Activated naive CD4-positive, alpha-beta T cell treated with anti-CD3 and anti-CD28 coated beads, Interleukin-2, amount 50 U/mL, for 24 hours (primary cell): Measurements from ENCODE around the gene NKAPL.

Experiments used
- H3K27ac Mint-ChIP-seq: one replicate; pipeline ENCODE4 v1.8.0; 2021; ENCODE audit warnings: mild to moderate bottlenecking, mixed read lengths
- H3K27me3 Mint-ChIP-seq: one replicate; pipeline ENCODE4 v1.8.0; 2021; ENCODE audit warnings: mixed read lengths
- H3K36me3 Mint-ChIP-seq: one replicate; pipeline ENCODE4 v1.8.0; 2021; ENCODE audit warnings: mixed read lengths
- H3K4me1 Mint-ChIP-seq: one replicate; pipeline ENCODE4 v1.8.0; 2021; ENCODE audit warnings: mixed read lengths
- H3K4me3 Mint-ChIP-seq: one replicate; pipeline ENCODE4 v1.8.0; 2021; ENCODE audit warnings: mild to moderate bottlenecking, mixed read lengths
- H3K9me3 Mint-ChIP-seq: one replicate; pipeline ENCODE4 v1.8.0; 2021; ENCODE audit warnings: mixed read lengths

NKAPL gene

GRCh38 chr6:28232785-28233184, 26.3 kb upstream of the NKAPL start:
- peaks cover 14% of the 10 kb centered on the region for H3K27me3 Mint-ChIP-seq
- H3K4me1 Mint-ChIP-seq = no peaks in the 10 kb centered on the region
- H3K9me3 Mint-ChIP-seq = no peaks in the 10 kb centered on the region
- H3K36me3 Mint-ChIP-seq = peaks cover 2% of the 10 kb centered on the region
- no peak overlapping the region for H3K4me3 Mint-ChIP-seq
- H3K27ac Mint-ChIP-seq = no peak overlapping the region

GRCh38 chr6:28235912-28236452, 23.1 kb upstream of the NKAPL start:
- Mint-ChIP-seq H3K27me3 (peaks cover 13% of the 10 kb centered on the region), H3K27ac (no peak overlapping the region), H3K36me3 (peaks cover 2% of the 10 kb centered on the region), H3K4me1 (no peaks in the 10 kb centered on the region), H3K4me3 (no peak overlapping the region), H3K9me3 (no peaks in the 10 kb centered on the region)

GRCh38 chr6:28239636-28240035, 19.5 kb upstream of the NKAPL start:
- Mint-ChIP-seq H3K36me3 (peaks cover 9% of the 10 kb centered on the region), H3K4me1 (no peaks in the 10 kb centered on the region), H3K9me3 (no peaks in the 10 kb centered on the region), H3K27ac (no peak overlapping the region), H3K27me3 (peaks cover 10% of the 10 kb centered on the region), H3K4me3 (no peak overlapping the region)

DNA sequence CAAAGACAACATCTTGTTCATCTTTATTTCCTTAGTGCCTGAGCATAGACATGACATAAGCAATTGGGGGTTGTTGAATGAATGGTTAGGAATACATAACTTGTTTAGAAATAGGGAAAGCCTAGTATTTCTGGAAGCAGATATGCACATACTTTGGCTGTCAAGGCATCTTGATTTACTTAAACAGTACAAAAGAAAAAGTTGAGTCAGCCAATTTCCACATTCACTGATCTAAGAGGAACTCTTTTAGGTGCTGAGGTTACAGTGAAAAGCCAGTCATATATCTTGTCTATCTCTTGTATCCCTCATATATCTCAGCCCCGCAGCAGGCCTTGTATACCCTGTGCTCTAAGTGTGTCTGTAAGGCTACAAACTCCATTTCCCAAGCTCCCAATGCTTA, 18.6 kb upstream of the NKAPL start:
- H3K27ac Mint-ChIP-seq = no peak overlapping the region
- H3K9me3 Mint-ChIP-seq = no peaks in the 10 kb centered on the region
- no peak overlapping the region for H3K4me3 Mint-ChIP-seq
- peaks cover 12% of the 10 kb centered on the region for H3K36me3 Mint-ChIP-seq
- peaks cover 7% of the 10 kb centered on the region for H3K27me3 Mint-ChIP-seq
- H3K4me1 Mint-ChIP-seq = no peaks in the 10 kb centered on the region

GRCh38 chr6:28243946-28244345, 15.2 kb upstream of the NKAPL start:
- H3K4me3 Mint-ChIP-seq = no peak overlapping the region
- H3K36me3 Mint-ChIP-seq = peaks cover 30% of the 10 kb centered on the region
- H3K27ac Mint-ChIP-seq = no peak overlapping the region
- peaks cover 14% of the 10 kb centered on the region for H3K4me1 Mint-ChIP-seq
- H3K9me3 Mint-ChIP-seq = no peaks in the 10 kb centered on the region
- H3K27me3 Mint-ChIP-seq = no peaks in the 10 kb centered on the region

GRCh38 chr6:28245206-28245941, 13.7 kb upstream of the NKAPL start:
- H3K36me3 Mint-ChIP-seq = peaks cover 33% of the 10 kb centered on the region
- peaks cover 26% of the 10 kb centered on the region for H3K4me1 Mint-ChIP-seq
- H3K27me3 Mint-ChIP-seq = no peaks in the 10 kb centered on the region
- H3K4me3 Mint-ChIP-seq = no peak overlapping the region
- H3K9me3 Mint-ChIP-seq = no peaks in the 10 kb centered on the region
- H3K27ac Mint-ChIP-seq = no peak overlapping the region

DNA sequence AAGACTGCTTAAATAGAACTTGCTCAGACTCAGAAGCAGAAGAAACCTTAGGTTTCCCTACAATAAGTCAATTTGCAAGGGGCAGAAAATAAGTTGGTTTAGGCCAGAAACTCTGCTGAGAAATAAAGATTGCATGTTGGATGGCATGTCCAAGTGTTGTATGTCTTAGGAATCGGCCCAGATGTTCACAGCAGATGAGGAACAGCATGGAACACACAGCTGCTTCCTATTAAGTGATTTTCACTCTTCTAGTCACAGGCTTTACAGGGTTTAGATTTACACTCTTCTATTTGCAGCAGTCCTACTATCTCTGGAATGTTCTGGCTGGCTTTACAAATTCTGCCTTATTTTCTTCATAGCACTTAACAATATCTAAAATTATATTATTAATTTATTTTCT, 10.2 kb upstream of the NKAPL start:
- H3K4me1 Mint-ChIP-seq = peaks cover 49% of the 10 kb centered on the region
- H3K9me3 Mint-ChIP-seq = no peaks in the 10 kb centered on the region
- H3K36me3 Mint-ChIP-seq = peaks cover 29% of the 10 kb centered on the region

DNA sequence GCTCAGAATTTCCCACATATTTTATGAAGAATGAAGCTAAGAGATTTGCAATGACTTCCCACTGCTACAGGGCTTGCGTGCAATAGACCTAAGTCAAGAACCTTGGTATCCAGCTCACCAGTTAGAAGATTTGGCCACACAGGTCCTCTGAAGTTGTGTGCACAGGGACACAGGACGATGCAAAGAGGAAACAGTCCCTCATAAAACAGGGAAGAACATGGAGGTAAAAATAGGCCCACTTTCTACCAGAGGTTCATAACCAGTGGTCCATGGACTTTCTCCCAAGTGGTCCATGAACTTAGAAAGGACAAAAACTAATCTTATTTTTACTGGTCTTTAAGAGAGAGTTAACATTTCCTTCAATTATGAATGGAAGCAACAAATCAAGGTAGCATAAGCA, 8.3 kb upstream of the NKAPL start:
- Mint-ChIP-seq H3K4me1 (peaks cover 47% of the 10 kb centered on the region), H3K27ac (no peak overlapping the region), H3K9me3 (no peaks in the 10 kb centered on the region), H3K27me3 (no peaks in the 10 kb centered on the region), H3K36me3 (peaks cover 20% of the 10 kb centered on the region), H3K4me3 (peak overlapping the region; percentile 67)

More for the DNA sequence above, 10.2 kb upstream of the NKAPL start:
- Mint-ChIP-seq H3K4me3 (no peak overlapping the region), H3K27ac (no peak overlapping the region), H3K27me3 (no peaks in the 10 kb centered on the region)

- peaks cover 16% of the 10 kb centered on the region for H3K36me3 Mint-ChIP-seq
- peak overlapping the region; percentile 95 for H3K27ac Mint-ChIP-seq
Measured at GRCh38 chr6:28251661-28252008, 7.5 kb upstream of the NKAPL start.

DNA sequence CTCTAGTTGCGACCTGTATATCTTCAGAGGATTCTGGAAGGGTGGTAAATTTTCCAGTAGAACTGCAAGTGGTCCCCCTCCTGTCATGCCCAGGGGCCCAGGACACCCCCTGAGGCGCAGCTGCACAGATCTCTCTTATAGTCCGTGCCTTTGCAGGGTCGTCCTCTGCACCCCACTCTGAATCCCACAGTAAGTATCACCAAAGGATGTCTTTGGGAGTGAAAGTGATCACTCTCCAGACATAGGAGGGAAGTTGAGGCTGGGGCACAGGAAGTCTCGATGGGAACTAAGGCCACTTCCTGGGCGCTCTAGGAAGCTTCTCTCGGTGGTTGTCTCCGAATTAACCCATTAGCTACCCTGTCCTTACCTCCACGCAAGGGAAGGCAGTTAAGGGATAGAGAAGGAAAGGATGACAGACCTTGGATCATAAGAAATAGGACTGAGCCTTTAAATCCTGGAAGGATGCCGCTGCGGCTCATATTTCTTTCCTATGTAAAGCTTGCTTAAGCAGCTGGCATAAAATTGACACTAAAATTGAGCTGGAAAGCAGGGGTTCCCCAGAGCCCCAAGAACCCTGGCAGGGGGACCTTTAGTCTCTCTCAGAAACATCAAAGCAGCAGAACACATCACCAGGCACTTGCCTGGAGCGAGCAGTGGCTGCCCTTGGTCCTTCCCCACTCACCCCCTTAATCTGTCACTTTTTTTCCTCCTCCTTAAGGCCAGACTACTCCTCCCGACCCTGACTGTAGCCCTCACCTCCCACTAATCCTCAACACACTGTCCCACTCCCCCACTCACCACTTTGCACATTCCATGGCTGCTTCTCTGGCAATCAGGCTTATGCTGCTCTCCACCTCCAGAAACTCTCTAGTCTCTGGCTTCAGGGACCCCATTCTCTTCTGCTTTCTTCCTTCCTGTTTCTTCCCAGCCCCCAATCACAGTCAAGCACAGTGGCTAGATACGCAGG, 6.8 kb upstream of the NKAPL start, which contains the start of gene ZKSCAN4:
Gene ZKSCAN4 (minus strand): TSS at position 261 of the 967 bp plus-strand sequence. CDS start 289 bp downstream, outside the sequence.
- Mint-ChIP-seq H3K4me3 (peak within 1 kb of the TSS; percentile 98), H3K36me3 (peaks cover 11% of the 10 kb centered on the region), H3K4me1 (peaks cover 45% of the 10 kb centered on the region), H3K27me3 (no peaks in the 10 kb centered on the region), H3K9me3 (no peaks in the 10 kb centered on the region), H3K27ac (peak within 1 kb of the TSS; percentile 95)

More at GRCh38 chr6:28251661-28252008, 7.5 kb upstream of the NKAPL start:
- peaks cover 45% of the 10 kb centered on the region for H3K4me1 Mint-ChIP-seq
- no peaks in the 10 kb centered on the region for H3K27me3 Mint-ChIP-seq
- H3K4me3 Mint-ChIP-seq = peak overlapping the region; percentile 98
- no peaks in the 10 kb centered on the region for H3K9me3 Mint-ChIP-seq

DNA sequence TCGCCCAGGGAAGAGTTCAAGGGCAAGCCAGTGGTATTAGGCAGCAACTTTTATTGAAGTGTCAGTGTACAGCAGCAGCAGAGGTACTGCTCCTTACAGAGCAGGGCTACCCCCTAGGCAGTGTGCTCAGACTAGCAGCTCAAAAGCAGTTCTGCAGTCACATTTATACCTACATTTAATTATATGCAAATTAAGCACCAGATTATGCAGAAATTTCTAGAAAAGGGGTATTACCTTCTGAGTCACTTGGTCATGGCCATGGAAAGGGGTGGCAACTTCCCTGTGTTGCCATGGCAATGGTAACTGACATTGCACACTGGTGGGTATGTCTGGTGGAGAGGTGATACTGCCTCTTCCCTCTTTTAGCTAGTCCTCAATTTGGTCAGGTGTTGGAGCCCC, 5.0 kb upstream of the NKAPL start:
- Mint-ChIP-seq H3K27me3 (peaks cover 3% of the 10 kb centered on the region), H3K4me3 (no peak overlapping the region), H3K9me3 (no peaks in the 10 kb centered on the region), H3K27ac (no peak overlapping the region), H3K4me1 (peaks cover 40% of the 10 kb centered on the region), H3K36me3 (peaks cover 10% of the 10 kb centered on the region)

- Mint-ChIP-seq H3K4me3 (no peak overlapping the region), H3K9me3 (no peaks in the 10 kb centered on the region), H3K4me1 (peaks cover 14% of the 10 kb centered on the region), H3K27ac (no peak overlapping the region), H3K27me3 (peaks cover 3% of the 10 kb centered on the region), H3K36me3 (peaks cover 8% of the 10 kb centered on the region)
Measured at GRCh38 chr6:28257042-28257441, 2.1 kb upstream of the NKAPL start.

GRCh38 chr6:28263922-28264321, 4.8 kb downstream of the NKAPL start:
- Mint-ChIP-seq H3K27ac (peak overlapping the region; percentile 15), H3K4me3 (no peak overlapping the region), H3K36me3 (no peaks in the 10 kb centered on the region)

GRCh38 chr6:28264834-28265401, 5.8 kb downstream of the NKAPL start:
- Mint-ChIP-seq H3K27me3 (no peaks in the 10 kb centered on the region), H3K4me1 (peaks cover 26% of the 10 kb centered on the region), H3K4me3 (no peak overlapping the region), H3K36me3 (peaks cover 2% of the 10 kb centered on the region), H3K27ac (peak overlapping the region; percentile 46), H3K9me3 (no peaks in the 10 kb centered on the region)

More at GRCh38 chr6:28263922-28264321, 4.8 kb downstream of the NKAPL start:
- Mint-ChIP-seq H3K27me3 (no peaks in the 10 kb centered on the region), H3K4me1 (peaks cover 19% of the 10 kb centered on the region), H3K9me3 (no peaks in the 10 kb centered on the region)

DNA sequence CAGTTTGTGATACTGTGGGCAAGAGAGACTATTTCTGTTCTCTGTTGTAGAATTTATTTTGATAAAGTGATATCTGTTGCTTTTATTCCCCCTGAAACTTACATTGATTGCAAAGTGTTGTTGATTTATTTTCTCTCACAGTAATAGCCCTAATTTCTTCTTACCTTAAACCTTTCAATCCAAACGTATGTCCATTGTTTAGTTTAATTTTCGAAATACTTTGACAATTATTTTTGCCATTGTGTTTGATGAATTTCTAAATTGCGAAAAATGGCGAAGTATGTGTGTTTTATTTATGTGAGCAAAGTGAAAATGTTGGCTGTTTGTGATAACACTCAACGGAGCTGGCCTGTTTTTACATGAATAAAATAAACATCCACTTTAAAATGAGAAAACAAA, 7.5 kb downstream of the NKAPL start:
- H3K36me3 Mint-ChIP-seq = peaks cover 5% of the 10 kb centered on the region
- no peak overlapping the region for H3K4me3 Mint-ChIP-seq
- no peaks in the 10 kb centered on the region for H3K9me3 Mint-ChIP-seq
- H3K4me1 Mint-ChIP-seq = peaks cover 42% of the 10 kb centered on the region
- no peak overlapping the region for H3K27ac Mint-ChIP-seq
- H3K27me3 Mint-ChIP-seq = no peaks in the 10 kb centered on the region
